Activated CD4-positive, alpha-beta T cell treated with anti-CD3 and anti-CD28 coated beads for 36 hours (primary cell): ENCODE results near the gene DICER1. TPM values are rescaled to one million over a fixed set of nuclear protein-coding genes. Genes with fewer than 3 reads are reported as not detected.
A peak's percentile ranks its signal among the peaks of the same experiment; 100 is the strongest.

Experiments used
- microRNA-seq: library from miRNA; unstranded; fragments of <30 nt; microRNA quantifications from one replicate; pipeline ENCODE4 v1.2.0, GENCODE V29; 2021; ENCODE audit warnings: borderline replicate concordance
- total RNA-seq, 2 experiments: library from RNA; stranded (reverse); gene quantifications; one replicate each; pipeline ENCODE4 v1.2.3, GENCODE V29; 2021

The DICER1 gene
- total RNA-seq, 2 experiments from 2014 or later = 41.6 to 61.1 TPM

Small RNA genes within 50 kb of the gene (microRNA-seq; reads per million reads assigned to microRNA genes)
- gene MIR3173 = 7.4 reads per million, percentile 24 among the genes with 10 or more reads in this experiment

Other genes starting within 250 kb of the DICER1 start
- gene CLMN, start 162.4 kb upstream of the DICER1 start, total RNA-seq = 1 to 10 TPM in 1 of 2 experiments, under 1 TPM in 1; 0.75 to 1.5 TPM